HepG2 (cell line): ENCODE measurements around the gene ADGRB2. TPM values are rescaled to one million over a fixed set of nuclear protein-coding genes. Genes with fewer than 3 reads are reported as not detected.
A peak's percentile ranks its signal among the peaks of the same experiment; 100 is the strongest.

Source experiments
- ELF3 ChIP-seq: IDR thresholded peaks from 2 replicates; pipeline ENCODE4 v1.6.1; 2016; ENCODE audit warnings: missing genetic modification reagents, missing compliant biosample characterization
- ELF4 ChIP-seq: sonication (generic); formaldehyde crosslinking; IDR thresholded peaks from 2 replicates; pipeline ENCODE4 v1.5.0; 2020; ENCODE audit warnings: missing genetic modification reagents, mild to moderate bottlenecking, moderate library complexity, borderline replicate concordance
- FLYWCH1 ChIP-seq: sonication (generic); formaldehyde crosslinking; IDR thresholded peaks from 2 replicates; pipeline ENCODE4 v1.8.1; 2023; ENCODE audit warnings: mild to moderate bottlenecking, missing genetic modification reagents
- FOXP1 ChIP-seq, 2 experiments: fragments of 450-650 bp in 1 of 2; IDR thresholded peaks; 2 replicates each; pipeline ENCODE4 v1.6.1; 2017 to 2018; ENCODE audit warnings: antibody characterized with exemption in 1 of 2
- JUN ChIP-seq: sonication (generic); formaldehyde crosslinking; IDR thresholded peaks from 2 replicates; pipeline ENCODE4 v1.4.0; 2020; ENCODE audit warnings: mild to moderate bottlenecking, missing genetic modification reagents
- KDM5B ChIP-seq: sonication (generic); formaldehyde crosslinking; IDR thresholded peaks from 2 replicates; pipeline ENCODE4 v1.4.0; 2020; ENCODE audit warnings: missing genetic modification reagents, mild to moderate bottlenecking, borderline replicate concordance
- KLF12 ChIP-seq: sonication (generic); formaldehyde crosslinking; IDR thresholded peaks from 2 replicates; pipeline ENCODE4 v1.4.0; 2020; ENCODE audit warnings: missing genetic modification reagents, borderline replicate concordance
- PHB2 ChIP-seq: fragments of 450-650 bp; IDR thresholded peaks from 2 replicates; pipeline ENCODE4 v1.6.1; 2018; ENCODE audit not compliant: partially characterized antibody
- RFX1 ChIP-seq: fragments of 450-650 bp; IDR thresholded peaks from 2 replicates; pipeline ENCODE4 v1.6.1; 2017
- SMAD1 ChIP-seq: sonication (generic); formaldehyde crosslinking; IDR thresholded peaks from 2 replicates; pipeline ENCODE4 v1.4.0; 2020; ENCODE audit warnings: missing genetic modification reagents, low read depth, mild to moderate bottlenecking, borderline replicate concordance
- SMYD3 ChIP-seq: sonication (generic); formaldehyde crosslinking; IDR thresholded peaks from 2 replicates; pipeline ENCODE4 v1.8.1; 2023; ENCODE audit warnings: mild to moderate bottlenecking, missing genetic modification reagents
- STAT5B ChIP-seq: sonication (generic); formaldehyde crosslinking; IDR thresholded peaks from 2 replicates; pipeline ENCODE4 v1.4.0; 2020; ENCODE audit warnings: missing genetic modification reagents
- ZNF326 ChIP-seq: sonication (generic); formaldehyde crosslinking; IDR thresholded peaks from 2 replicates; pipeline ENCODE4 v1.4.0; 2020; ENCODE audit warnings: missing genetic modification reagents, borderline replicate concordance
- ZNF33B ChIP-seq: sonication (generic); formaldehyde crosslinking; IDR thresholded peaks from 2 replicates; pipeline ENCODE4 v1.5.1; 2020; ENCODE audit warnings: mild to moderate bottlenecking, missing genetic modification reagents
- ZNF350 ChIP-seq: sonication (generic); formaldehyde crosslinking; IDR thresholded peaks from 2 replicates; pipeline ENCODE4 v1.4.0; 2020; ENCODE audit warnings: mild to moderate bottlenecking, low read depth, missing genetic modification reagents, borderline replicate concordance
- ZNF430 ChIP-seq: sonication (generic); formaldehyde crosslinking; IDR thresholded peaks from 2 replicates; pipeline ENCODE4 v1.9.0; 2021; ENCODE audit warnings: mild to moderate bottlenecking, missing genetic modification reagents
- ZNF564 ChIP-seq: sonication (generic); formaldehyde crosslinking; IDR thresholded peaks from 2 replicates; pipeline ENCODE4 v1.8.1; 2023; ENCODE audit warnings: mild to moderate bottlenecking, missing genetic modification reagents
- ZNF616 ChIP-seq: sonication (generic); formaldehyde crosslinking; IDR thresholded peaks from 2 replicates; pipeline ENCODE4 v1.5.0; 2020; ENCODE audit warnings: low read depth, mild to moderate bottlenecking, missing genetic modification reagents
- ZNF7 ChIP-seq: IDR thresholded peaks from 2 replicates; pipeline ENCODE4 v1.6.1; 2016; ENCODE audit warnings: missing biosample characterization, missing genetic modification reagents
- ZSCAN25 ChIP-seq: sonication (generic); formaldehyde crosslinking; IDR thresholded peaks from 2 replicates; pipeline ENCODE4 v1.8.0; 2022; ENCODE audit warnings: mild to moderate bottlenecking, missing genetic modification reagents
- polyA plus RNA-seq, 8 experiments: library from polyadenylated mRNA; depleted of rRNA in 3 of 8; stranded (reverse) in 7 of 8; unstranded in 1 of 8; fragments of >200 nt; fragmentation: Illumina TruSeq in 4 of 8; extraction: Trizol in 4 of 8; gene quantifications; 2 replicates each; pipeline versions ENCODE4 v1.2.1 to v1.2.3, GENCODE V29; 2011 to 2016; ENCODE audit warnings: low read depth in 4 of 8, missing spikeins in 1 of 8, mixed read lengths in 1 of 8; ENCODE audit not compliant: insufficient read depth in 1 of 8
- total RNA-seq, 5 experiments: library from RNA; depleted of rRNA; stranded (reverse); fragments of >200 nt; fragmentation: Illumina TruSeq; extraction: Trizol; gene quantifications; 2 replicates each; pipeline ENCODE4 v1.2.3, GENCODE V29; 2016; ENCODE audit warnings: low read depth in 1 of 5
- TF ChIP-seq, protein P1 (sequence below): sonication (generic); formaldehyde crosslinking; IDR thresholded peaks from 2 replicates; pipeline ENCODE4 v1.5.0; 2020; ENCODE audit warnings: mild to moderate bottlenecking, missing genetic modification reagents
- TF ChIP-seq, protein P2 (sequence below): sonication (generic); formaldehyde crosslinking; IDR thresholded peaks from 2 replicates; pipeline ENCODE4 v1.8.1; 2023; ENCODE audit warnings: mild to moderate bottlenecking, missing genetic modification reagents, borderline replicate concordance
- TF ChIP-seq, protein P3 (sequence below): IDR thresholded peaks from 2 replicates; pipeline ENCODE4 v1.6.1; 2016; ENCODE audit warnings: missing compliant biosample characterization, missing genetic modification reagents, borderline replicate concordance
- TF ChIP-seq, protein P4 (sequence below): sonication (generic); formaldehyde crosslinking; IDR thresholded peaks from 2 replicates; pipeline ENCODE4 v1.5.1; 2020; ENCODE audit warnings: mild to moderate bottlenecking, missing genetic modification reagents

ADGRB2 gene
- total and polyA plus RNA-seq, 2 of the 13 experiments (the other 11 are each of a cell fraction or from before 2014, with no cell fraction given), result 0.03 to 0.09 TPM

GRCh38 chr1:31705080-31705866 lies 58.9 kb downstream of the ADGRB2 start (continued):
- TF ChIP-seq, protein P1, sequence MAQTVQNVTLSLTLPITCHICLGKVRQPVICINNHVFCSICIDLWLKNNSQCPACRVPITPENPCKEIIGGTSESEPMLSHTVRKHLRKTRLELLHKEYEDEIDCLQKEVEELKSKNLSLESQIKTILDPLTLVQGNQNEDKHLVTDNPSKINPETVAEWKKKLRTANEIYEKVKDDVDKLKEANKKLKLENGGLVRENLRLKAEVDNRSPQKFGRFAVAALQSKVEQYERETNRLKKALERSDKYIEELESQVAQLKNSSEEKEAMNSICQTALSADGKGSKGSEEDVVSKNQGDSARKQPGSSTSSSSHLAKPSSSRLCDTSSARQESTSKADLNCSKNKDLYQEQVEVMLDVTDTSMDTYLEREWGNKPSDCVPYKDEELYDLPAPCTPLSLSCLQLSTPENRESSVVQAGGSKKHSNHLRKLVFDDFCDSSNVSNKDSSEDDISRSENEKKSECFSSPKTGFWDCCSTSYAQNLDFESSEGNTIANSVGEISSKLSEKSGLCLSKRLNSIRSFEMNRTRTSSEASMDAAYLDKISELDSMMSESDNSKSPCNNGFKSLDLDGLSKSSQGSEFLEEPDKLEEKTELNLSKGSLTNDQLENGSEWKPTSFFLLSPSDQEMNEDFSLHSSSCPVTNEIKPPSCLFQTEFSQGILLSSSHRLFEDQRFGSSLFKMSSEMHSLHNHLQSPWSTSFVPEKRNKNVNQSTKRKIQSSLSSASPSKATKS (CRISPR knock-in tag), result no peak
- TF ChIP-seq, protein P2, sequence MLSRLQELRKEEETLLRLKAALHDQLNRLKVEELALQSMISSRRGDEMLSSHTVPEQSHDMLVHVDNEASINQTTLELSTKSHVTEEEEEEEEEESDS (CRISPR knock-in tag), result no peak
- TF ChIP-seq FOXP1 (IDR thresholded peaks at IDR 0.05) (no peak), FOXP1 (CRISPR knock-in tag; IDR thresholded peaks at IDR 0.05) (no peak), ZNF326 (CRISPR knock-in tag) (no peak), ZNF430 (CRISPR knock-in tag) (peak; percentile 72; the same call in 1 of the 2 replicates), FLYWCH1 (CRISPR knock-in tag) (no peak), JUN (CRISPR knock-in tag) (no peak), KLF12 (CRISPR knock-in tag) (no peak; the same call in 1 of the 2 replicates), STAT5B (CRISPR knock-in tag) (no peak), PHB2 (no peak), ZNF350 (peak; percentile 60), ELF3 (CRISPR knock-in tag) (no peak), RFX1 (no peak), ZNF33B (CRISPR knock-in tag) (no peak), KDM5B (0 out of 2 replicates have a peak, but pooled peaks have one; percentile 47), SMAD1 (CRISPR knock-in tag) (no peak), ELF4 (CRISPR knock-in tag) (no peak), SMYD3 (CRISPR knock-in tag) (no peak), ZNF564 (CRISPR knock-in tag) (peak; percentile 47; the same call in 1 of the 2 replicates), ZNF616 (CRISPR knock-in tag) (no peak), ZSCAN25 (CRISPR knock-in tag) (peak; percentile 95), ZNF7 (CRISPR knock-in tag) (no peak)
- TF ChIP-seq, protein P3, sequence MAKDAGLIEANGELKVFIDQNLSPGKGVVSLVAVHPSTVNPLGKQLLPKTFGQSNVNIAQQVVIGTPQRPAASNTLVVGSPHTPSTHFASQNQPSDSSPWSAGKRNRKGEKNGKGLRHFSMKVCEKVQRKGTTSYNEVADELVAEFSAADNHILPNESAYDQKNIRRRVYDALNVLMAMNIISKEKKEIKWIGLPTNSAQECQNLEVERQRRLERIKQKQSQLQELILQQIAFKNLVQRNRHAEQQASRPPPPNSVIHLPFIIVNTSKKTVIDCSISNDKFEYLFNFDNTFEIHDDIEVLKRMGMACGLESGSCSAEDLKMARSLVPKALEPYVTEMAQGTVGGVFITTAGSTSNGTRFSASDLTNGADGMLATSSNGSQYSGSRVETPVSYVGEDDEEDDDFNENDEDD (CRISPR knock-in tag), result peak; percentile 89; the same call in 1 of the 2 replicates
- TF ChIP-seq, protein P4, sequence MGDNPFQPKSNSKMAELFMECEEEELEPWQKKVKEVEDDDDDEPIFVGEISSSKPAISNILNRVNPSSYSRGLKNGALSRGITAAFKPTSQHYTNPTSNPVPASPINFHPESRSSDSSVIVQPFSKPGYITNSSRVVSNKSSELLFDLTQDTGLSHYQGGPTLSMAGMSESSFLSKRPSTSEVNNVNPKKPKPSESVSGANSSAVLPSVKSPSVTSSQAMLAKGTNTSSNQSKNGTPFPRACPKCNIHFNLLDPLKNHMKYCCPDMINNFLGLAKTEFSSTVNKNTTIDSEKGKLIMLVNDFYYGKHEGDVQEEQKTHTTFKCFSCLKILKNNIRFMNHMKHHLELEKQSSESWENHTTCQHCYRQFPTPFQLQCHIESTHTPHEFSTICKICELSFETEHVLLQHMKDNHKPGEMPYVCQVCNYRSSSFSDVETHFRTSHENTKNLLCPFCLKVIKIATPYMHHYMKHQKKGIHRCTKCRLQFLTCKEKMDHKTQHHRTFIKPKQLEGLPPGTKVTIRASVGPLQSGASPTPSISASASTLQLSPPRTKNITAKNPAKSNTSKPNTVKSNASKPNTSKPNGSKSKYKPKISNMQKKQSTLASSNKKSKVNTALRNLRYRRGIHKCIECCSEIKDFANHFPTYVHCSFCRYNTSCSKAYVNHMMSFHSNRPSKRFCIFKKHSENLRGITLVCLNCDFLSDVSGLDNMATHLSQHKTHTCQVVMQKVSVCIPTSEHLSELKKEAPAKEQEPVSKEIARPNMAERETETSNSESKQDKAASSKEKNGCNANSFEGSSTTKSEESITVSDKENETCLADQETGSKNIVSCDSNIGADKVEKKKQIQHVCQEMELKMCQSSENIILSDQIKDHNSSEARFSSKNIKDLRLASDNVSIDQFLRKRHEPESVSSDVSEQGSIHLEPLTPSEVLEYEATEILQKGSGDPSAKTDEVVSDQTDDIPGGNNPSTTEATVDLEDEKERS (CRISPR knock-in tag), result no peak
